ENCODE measurements around the gene OSBPL5. TPM values are rescaled to one million over a fixed set of nuclear protein-coding genes. Genes with fewer than 3 reads are reported as not detected.

The OSBPL5 gene
- total RNA-seq, 1 experiment from 2014 or later, result 51.4 TPM

- Histone ChIP-seq H2AFZ (ENCODE audit: low read length) (no peak overlapping the region), H3K27me3 (ENCODE audit: low read length) (no peaks in the 10 kb centered on the region), H3K9ac (ENCODE audit: low read length) (no peak overlapping the region), H3K79me2 (ENCODE audit: low read length) (no peaks in the 10 kb centered on the region), H3K9me2 (replicated peaks; ENCODE audit: low read length) (no peaks in the 10 kb centered on the region), H3K4me1 (ENCODE audit: insufficient read depth, low read length) (peaks cover 25% of the 10 kb centered on the region), H4K20me1 (ENCODE audit: low read length) (no peaks in the 10 kb centered on the region), H3F3A (ENCODE audit: low read length, unreplicated experiment) (no peaks in the 10 kb centered on the region), H3K4me2 (ENCODE audit: low read length) (no peak overlapping the region), H3K4me3 (ENCODE audit: low read length) (no peak overlapping the region), H3K9me3 (ENCODE audit: low read length) (no peaks in the 10 kb centered on the region), H3K27ac (ENCODE audit: low read length) (no peak overlapping the region), H3K36me3 (ENCODE audit: low read depth, low read length) (no peaks in the 10 kb centered on the region)
- BruUV-seq (replicated peaks), result no TSS peak
- DNase-seq (no peak), ATAC-seq (no peak)
- POLR2A ChIA-PET (ENCODE audit: unreplicated experiment), result no interaction called here
- TF ChIP-seq, protein P1, sequence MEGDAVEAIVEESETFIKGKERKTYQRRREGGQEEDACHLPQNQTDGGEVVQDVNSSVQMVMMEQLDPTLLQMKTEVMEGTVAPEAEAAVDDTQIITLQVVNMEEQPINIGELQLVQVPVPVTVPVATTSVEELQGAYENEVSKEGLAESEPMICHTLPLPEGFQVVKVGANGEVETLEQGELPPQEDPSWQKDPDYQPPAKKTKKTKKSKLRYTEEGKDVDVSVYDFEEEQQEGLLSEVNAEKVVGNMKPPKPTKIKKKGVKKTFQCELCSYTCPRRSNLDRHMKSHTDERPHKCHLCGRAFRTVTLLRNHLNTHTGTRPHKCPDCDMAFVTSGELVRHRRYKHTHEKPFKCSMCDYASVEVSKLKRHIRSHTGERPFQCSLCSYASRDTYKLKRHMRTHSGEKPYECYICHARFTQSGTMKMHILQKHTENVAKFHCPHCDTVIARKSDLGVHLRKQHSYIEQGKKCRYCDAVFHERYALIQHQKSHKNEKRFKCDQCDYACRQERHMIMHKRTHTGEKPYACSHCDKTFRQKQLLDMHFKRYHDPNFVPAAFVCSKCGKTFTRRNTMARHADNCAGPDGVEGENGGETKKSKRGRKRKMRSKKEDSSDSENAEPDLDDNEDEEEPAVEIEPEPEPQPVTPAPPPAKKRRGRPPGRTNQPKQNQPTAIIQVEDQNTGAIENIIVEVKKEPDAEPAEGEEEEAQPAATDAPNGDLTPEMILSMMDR (conservative IDR thresholded peaks at IDR 0.05; ENCODE audit: low read depth, low read length), result no peak
- no peak for TF ChIP-seq EZH2phosphoT487 (IDR thresholded peaks at IDR 0.05; ENCODE audit: borderline replicate concordance, low read length)
- no peak for TF ChIP-seq EZH2 (IDR thresholded peaks at IDR 0.05; ENCODE audit: low read length, unreplicated experiment)
- CTCF ChIA-PET, result no interaction called here
- intact Hi-C loops (cut with micrococcal nuclease), result loop anchor here (5.0 kb wide), 1 partner anchor 36 kb away; the partner anchor contains the start of gene CARS1
Observed at GRCh38 chr11:3093281-3094191, 71.6 kb downstream of the OSBPL5 start.

- DNase-seq, result no peak
- no peak overlapping the region for H3K4me2 ChIP-seq (ENCODE audit: low read length)
- no peak overlapping the region for H3K4me3 ChIP-seq (ENCODE audit: low read length)
- intact Hi-C loops (cut with micrococcal nuclease), result loop anchor here (1.0 to 5.0 kb wide), 2 partner anchors 35 to 55 kb away; partner anchors contain the start of gene CARS1
- no peaks in the 10 kb centered on the region for H3F3A ChIP-seq (ENCODE audit: low read length, unreplicated experiment)
- no peak overlapping the region for H3K9ac ChIP-seq (ENCODE audit: low read length)
- H4K20me1 ChIP-seq (ENCODE audit: low read length), result no peaks in the 10 kb centered on the region
- no peak for ATAC-seq
- H3K36me3 ChIP-seq (ENCODE audit: low read depth, low read length), result no peaks in the 10 kb centered on the region
- no peaks in the 10 kb centered on the region for H3K9me2 ChIP-seq (replicated peaks; ENCODE audit: low read length)
- no peaks in the 10 kb centered on the region for H3K9me3 ChIP-seq (ENCODE audit: low read length)
- no peaks in the 10 kb centered on the region for H3K79me2 ChIP-seq (ENCODE audit: low read length)
- H3K27ac ChIP-seq (ENCODE audit: low read length), result no peak overlapping the region
- POLR2A ChIA-PET (ENCODE audit: unreplicated experiment), result no interaction called here
- TF ChIP-seq EZH2 (IDR thresholded peaks at IDR 0.05; ENCODE audit: low read length, unreplicated experiment), result no peak
- TF ChIP-seq, protein P1 (conservative IDR thresholded peaks at IDR 0.05; ENCODE audit: low read depth, low read length), result no peak
- TF ChIP-seq EZH2phosphoT487 (IDR thresholded peaks at IDR 0.05; ENCODE audit: borderline replicate concordance, low read length), result no peak
- H2AFZ ChIP-seq (ENCODE audit: low read length), result no peak overlapping the region
- peaks cover 31% of the 10 kb centered on the region for H3K4me1 ChIP-seq (ENCODE audit: insufficient read depth, low read length)
- CTCF ChIA-PET, result interaction anchor here (0.7 kb wide), 1 partner anchor 43 kb away, joined by 3 read pairs; no protein-coding TSS in a partner anchor
- H3K27me3 ChIP-seq (ENCODE audit: low read length), result no peaks in the 10 kb centered on the region
- no TSS peak for BruUV-seq (replicated peaks)
Observed at GRCh38 chr11:3092603-3093141, 72.4 kb downstream of the OSBPL5 start.
